NCI-H1930 (cell line): ENCODE measurements around the gene CTDSPL2.
A peak's percentile ranks its signal among the peaks of the same experiment; 100 is the strongest.
"Not testable (repeated sequence)": the region's sequence is repeated elsewhere in the genome, so short reads cannot be mapped to it uniquely, and the experiment has no call there.

ENCODE experiments used
- DNase-seq, 2 experiments: peaks; one replicate each; lab custom pipeline; 2025; lab: John Stamatoyannopoulos, UW

CTDSPL2 gene

DNA sequence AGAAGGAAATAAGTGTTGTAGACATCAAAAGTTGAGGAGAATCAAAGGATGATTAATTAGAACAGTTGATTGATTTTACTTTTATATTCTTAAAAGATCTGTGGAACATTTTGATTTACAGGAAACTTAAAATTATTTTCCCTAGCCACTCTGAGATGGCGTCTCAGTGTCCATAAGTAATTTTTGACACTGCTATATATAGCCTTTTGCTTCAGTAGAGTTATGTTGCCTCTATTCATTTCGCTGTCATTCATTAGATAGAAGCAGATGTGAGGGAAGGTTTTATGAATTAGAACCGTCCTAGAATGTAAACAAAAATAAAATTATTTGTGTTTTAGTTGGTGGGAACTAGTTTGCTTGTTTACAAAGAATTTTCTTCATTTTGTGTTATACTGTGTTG lies 58.5 kb downstream of the CTDSPL2 start:
- DNase-seq: no peak

GRCh38 chr15:44489464-44489863 lies 62.0 kb downstream of the CTDSPL2 start:
- no peak for DNase-seq

GRCh38 chr15:44490622-44491021 lies 63.2 kb downstream of the CTDSPL2 start:
- no peak for DNase-seq

- no peak for DNase-seq
These were observed 64.6 kb downstream of the CTDSPL2 start for GRCh38 chr15:44492040-44492439.

- DNase-seq: no peak
These were observed 65.2 kb downstream of the CTDSPL2 start for GRCh38 chr15:44492672-44493071.

- DNase-seq: no peak
These were observed 68.1 kb downstream of the CTDSPL2 start for GRCh38 chr15:44495562-44495961.

DNA sequence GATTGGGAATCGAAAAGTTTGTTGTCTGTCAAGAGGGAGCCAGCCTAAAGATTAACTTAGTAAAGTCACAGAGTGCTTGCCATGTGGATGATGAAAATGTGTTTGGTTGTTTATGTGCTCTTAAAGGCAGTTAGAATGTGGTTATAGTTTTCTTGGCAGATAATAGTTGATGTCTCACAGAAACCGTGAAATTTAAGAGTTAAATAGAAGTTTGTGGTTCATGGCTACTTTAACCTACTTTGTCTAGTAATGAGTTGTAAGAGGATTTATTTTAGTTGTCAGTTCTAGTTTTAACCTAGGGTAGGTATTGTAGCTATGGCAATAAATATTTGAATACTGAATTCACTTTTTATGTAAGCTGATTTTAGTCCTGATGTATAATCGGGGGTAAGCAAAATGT lies 73.1 kb downstream of the CTDSPL2 start:
- DNase-seq: no peak

DNA sequence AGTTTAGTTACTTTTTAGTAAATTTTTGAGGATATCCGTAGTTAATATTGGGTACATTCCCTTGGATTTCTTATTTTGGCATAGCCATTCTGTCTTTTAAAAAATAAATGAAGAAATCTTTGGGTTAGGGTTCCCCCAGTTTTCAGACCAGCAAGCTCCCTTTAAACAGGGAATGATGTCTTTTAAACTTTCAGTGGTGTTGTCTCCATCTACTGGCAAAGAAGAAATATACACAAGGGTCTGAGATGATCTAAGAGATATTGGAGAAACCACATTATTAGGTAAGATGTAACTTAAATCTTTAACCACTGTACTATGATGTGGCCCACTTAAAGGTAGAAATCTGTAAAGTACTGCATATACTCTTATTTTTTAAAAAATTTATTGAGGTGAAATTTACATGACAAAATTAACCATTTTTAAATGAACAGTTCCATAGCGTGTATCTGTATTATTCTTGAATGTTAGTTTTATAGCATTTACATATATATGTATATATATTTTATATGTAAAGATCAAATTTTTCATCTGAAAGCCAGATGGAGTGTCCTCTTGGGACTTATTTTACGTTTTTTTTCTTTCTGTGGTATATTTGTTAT lies 74.4 kb downstream of the CTDSPL2 start:
- no peak for DNase-seq

GRCh38 chr15:44516436-44516835 lies 89.0 kb downstream of the CTDSPL2 start:
- DNase-seq: no peak

DNA sequence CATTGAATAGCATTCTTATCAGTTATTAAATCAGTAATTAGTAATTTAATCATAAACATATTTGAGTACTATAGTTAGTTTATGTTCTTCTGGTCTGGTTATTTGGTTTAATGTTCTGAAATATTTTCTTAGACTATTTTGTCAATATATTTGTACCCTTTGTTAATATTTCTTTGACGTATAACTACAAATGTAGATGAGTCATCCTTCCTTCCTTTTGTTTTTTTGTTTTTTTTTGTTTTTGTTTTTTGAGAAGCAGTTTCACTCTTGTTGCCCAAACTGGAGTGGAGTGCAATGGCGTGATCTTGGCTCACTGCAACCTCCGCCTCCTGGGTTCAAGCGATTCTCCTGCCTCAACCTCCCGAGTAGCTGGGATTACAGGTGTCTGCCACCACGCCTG lies 92.1 kb downstream of the CTDSPL2 start:
- DNase-seq: no peak

DNA sequence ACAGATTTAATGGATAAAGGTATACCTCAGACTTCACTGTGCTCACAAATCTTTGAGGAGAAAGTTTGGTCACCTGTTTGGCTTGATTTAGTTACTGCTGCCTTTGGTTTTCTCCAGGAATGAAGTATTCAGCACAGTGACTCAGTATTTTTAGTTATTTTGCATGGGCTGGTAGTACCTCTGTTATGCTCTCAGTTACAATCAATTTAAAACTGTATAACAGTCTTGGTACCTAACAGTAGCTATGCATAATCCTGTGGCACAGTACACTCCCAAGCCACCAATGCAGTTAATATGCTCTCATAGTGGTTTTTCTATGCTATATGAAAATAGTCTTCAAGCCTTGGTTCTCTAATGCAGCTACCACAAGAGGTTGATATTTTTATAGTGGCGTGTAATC lies 97.6 kb downstream of the CTDSPL2 start:
- no peak for DNase-seq

DNA sequence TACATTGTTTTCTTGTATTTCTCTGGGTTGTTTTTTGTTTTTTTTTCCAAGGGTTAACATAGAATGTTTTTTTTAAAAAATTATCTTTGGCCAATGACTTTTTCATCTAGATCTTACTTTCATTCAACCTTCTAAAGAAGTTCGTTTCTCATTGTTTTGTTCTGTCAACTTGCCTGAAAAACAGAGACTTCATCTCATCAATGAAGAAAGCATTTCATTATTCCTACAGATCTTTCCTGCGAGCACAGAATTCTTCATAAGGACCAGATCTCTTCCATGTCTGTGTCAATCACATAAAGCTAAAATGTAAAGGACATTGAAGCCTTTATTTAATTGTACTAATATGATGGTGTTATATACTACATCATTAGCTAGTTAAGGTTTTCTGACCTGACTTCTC lies 99.8 kb downstream of the CTDSPL2 start:
- no peak for DNase-seq

- no peak for DNase-seq
These were observed 102.6 kb downstream of the CTDSPL2 start for GRCh38 chr15:44529864-44530604.

DNA sequence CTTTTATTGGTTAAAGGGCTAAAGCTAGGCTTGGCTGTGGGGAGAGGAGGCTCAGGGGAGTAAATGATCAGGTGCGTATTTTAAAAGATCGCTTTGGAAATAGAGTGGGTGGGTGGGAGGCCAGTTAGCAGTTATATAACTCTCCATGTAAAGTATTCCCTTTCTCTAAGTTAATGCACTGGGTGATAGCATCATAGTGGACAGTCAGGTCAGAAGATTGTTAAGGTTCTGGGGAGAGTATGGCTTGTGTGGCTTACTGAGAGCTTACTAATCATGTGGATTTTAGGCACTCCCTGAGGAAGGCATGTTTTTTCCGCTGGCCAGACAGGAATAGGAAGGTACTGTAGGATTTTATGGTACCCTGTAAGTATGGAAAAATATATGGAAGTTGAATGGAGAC lies 103.2 kb downstream of the CTDSPL2 start:
- DNase-seq: no peak

DNA sequence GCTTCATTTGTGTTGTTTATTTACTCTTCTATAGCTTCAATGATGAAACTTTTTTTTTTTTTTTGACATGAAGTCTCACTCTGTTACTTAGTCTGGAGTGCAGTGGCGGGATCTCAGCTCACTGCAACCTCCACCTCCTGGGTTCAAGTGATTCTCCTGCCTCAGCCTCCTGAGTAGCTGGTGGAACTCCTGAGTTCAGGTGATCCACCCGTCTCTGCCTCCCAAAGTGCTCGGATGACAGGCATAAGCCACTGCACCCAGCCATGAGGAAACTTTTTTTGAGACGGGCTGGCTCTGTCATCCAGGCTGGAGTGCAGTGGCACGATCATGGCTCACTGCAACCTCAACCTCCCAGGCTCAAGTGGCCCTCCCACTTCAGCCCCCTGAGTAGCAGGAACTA lies 104.8 kb downstream of the CTDSPL2 start:
- not testable (repeated sequence) for DNase-seq

DNA sequence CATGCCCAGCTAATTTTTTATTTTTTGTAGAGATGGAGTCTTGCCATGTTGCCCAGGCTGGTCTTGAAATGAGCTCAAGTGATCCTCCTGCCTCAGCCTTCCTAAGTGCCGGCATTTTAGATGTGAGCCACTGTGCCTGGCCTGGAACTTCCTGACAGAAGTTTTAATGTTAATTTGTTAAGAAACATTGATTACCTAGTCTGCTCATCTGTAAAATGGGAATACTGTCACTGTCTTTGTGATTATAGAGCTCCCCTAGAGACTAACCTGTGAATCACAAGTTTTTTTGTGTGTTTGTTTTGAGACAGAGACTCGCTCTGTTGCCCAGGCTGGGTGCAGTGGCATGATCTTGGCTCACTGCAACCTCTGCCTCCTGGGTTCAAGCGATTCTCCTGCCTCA lies 105.3 kb downstream of the CTDSPL2 start:
- DNase-seq: no peak

DNA sequence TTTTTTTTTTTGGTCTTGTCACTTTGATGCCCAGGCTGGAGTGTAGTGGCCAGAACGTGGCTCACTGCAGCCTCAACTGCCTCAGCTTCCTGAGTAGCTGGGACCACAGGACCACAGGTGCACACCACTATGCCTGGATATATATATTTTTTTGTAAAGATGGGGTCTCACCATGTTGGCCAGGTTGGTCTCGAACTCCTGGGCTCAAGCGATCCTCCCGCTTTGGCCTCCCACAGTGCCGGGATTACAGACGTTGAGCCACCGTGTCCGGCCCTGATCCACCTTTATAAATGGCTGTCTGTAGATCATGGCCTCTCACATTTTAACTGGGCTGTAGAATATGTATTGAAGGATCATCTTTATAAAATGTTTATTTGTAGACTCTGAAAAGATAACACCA lies 107.7 kb downstream of the CTDSPL2 start:
- no peak for DNase-seq

DNA sequence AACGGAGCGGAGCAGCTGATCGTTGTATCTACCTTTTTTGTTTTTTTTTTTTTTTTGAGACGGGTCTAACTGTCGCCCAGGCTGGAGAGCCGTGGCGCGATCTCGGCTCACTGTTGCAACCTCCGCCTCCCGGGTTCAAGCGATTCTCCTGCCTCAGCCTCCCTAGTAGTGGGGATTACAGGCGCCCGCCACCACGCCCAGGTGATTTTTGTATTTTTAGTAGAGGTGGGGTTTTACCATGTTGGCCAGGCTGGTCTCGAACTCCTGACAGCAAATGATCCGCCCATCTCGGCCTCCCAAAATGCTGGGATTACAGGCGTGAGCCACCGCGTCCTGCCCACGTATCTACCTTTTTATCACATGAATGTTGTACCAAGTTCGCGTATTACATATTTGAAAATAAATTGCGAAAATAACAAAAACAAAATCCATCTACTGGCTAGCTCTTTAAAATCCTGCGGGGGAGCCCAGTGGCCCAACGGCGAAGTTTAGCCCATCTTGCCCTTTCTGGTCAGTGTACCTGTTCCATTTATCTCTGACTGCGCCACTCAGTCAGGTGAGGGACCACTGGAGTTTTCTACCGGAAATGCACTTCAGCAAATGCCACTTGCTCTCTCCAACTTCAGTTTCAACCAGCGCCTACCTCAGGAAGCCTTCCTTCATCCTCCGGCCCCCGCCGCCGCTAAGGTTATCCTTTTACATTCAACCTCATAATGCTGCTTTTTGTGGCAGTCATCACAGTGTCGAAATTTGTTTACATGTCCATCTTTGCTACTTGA lies 108.3 kb downstream of the CTDSPL2 start:
- DNase-seq: peak in 1 of 2 experiments; percentile 14

GRCh38 chr15:44536302-44536961 lies 109.0 kb downstream of the CTDSPL2 start:
- peak; percentile 72 to 88 for DNase-seq

GRCh38 chr15:44536962-44537734 lies 109.7 kb downstream of the CTDSPL2 start, which contains the start of gene EIF3J:
TSS of gene EIF3J (plus strand) at chr15:44537147. CDS start at chr15:44537195, 48 bp downstream.
- peak; percentile 89 to 93 for DNase-seq

GRCh38 chr15:44537735-44538240 lies 110.4 kb downstream of the CTDSPL2 start:
- no peak for DNase-seq
